Limb (tissue), 2 donors: ENCODE measurements around the gene CD99L2.

ENCODE experiments used
- DNase-seq, 2 donors: peaks; one replicate each; pipeline ENCODE4 v3.0.0-alpha.2; 2016; ENCODE audit errors: extremely low spot score in 2 of 2

Gene CD99L2

GRCh38 chrX:150765237-150765636 is 133.2 kb downstream of the CD99L2 start:
- DNase-seq, result no peak

- no peak for DNase-seq
Measured at GRCh38 chrX:150763810-150764209, 134.7 kb downstream of the CD99L2 start.

GRCh38 chrX:150763303-150763797 is 135.1 kb downstream of the CD99L2 start:
- DNase-seq, result no peak

GRCh38 chrX:150762258-150763165 is 136.0 kb downstream of the CD99L2 start:
- DNase-seq, result no peak

- DNase-seq, result no peak
Measured at GRCh38 chrX:150761819-150762216, 136.7 kb downstream of the CD99L2 start.

- DNase-seq, result no peak
Measured at GRCh38 chrX:150761176-150761818, 137.2 kb downstream of the CD99L2 start.

GRCh38 chrX:150759568-150760416 is 138.7 kb downstream of the CD99L2 start:
- no peak for DNase-seq

GRCh38 chrX:150757371-150757770 is 141.1 kb downstream of the CD99L2 start:
- DNase-seq, result no peak

- DNase-seq, result no peak
Measured at GRCh38 chrX:150753968-150754367, 144.5 kb downstream of the CD99L2 start.

GRCh38 chrX:150753357-150753756 is 145.1 kb downstream of the CD99L2 start:
- no peak for DNase-seq

- DNase-seq, result no peak
Measured at GRCh38 chrX:150752124-150752523, 146.3 kb downstream of the CD99L2 start.

GRCh38 chrX:150736475-150736874 is 162.0 kb downstream of the CD99L2 start:
- DNase-seq, result no peak

- DNase-seq, result no peak
Measured at GRCh38 chrX:150731795-150732194, 166.7 kb downstream of the CD99L2 start.

GRCh38 chrX:150730719-150731118 is 167.7 kb downstream of the CD99L2 start:
- no peak for DNase-seq

- no peak for DNase-seq
Measured at GRCh38 chrX:150729956-150730355, 168.5 kb downstream of the CD99L2 start.

- DNase-seq, result no peak
Measured at GRCh38 chrX:150719621-150720020, 178.8 kb downstream of the CD99L2 start.
